Breast epithelium (tissue), 3 donors: ENCODE data around the gene FBXW9.

ENCODE experiments used
- POLR2A ChIP-seq: fragments of 450-650 bp; IDR thresholded peaks from one replicate; pipeline ENCODE4 v1.6.1; 2016; ENCODE audit warnings: antibody characterized with exemption, mild to moderate bottlenecking, moderate library complexity
- POLR2AphosphoS5 ChIP-seq, 3 donors: sonication (generic); formaldehyde crosslinking; IDR thresholded peaks; one replicate each; pipeline ENCODE4 v1.6.1; 2017; ENCODE audit warnings: antibody characterized with exemption in 3 of 3
- TF ChIP-seq, protein P1 (sequence below), 3 donors: fragments of 450-650 bp; IDR thresholded peaks; one replicate each; pipeline ENCODE4 v1.5.1; 2016 to 2017; ENCODE audit warnings: antibody characterized with exemption in 3 of 3, mild to moderate bottlenecking in 3 of 3, moderate library complexity in 3 of 3

DNA sequence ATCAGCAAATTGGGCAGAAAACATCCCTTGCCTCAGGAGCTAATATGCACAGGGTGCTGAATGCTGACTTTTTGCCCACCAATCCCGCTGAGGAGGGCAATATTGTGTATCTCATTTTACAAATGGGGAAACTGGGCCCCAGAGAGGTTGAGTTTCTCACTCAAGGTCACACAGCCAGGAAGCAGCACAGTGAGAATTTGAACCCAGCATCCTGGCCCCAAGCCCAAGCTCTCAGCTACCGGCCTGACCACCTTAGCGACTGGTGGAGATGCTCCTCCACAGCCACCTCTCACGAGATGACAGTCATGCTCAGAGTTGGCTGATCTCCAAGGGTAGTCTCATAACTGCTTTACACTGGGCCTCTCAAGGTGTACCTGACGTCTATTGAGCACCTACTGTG lies 3.5 kb downstream of the FBXW9 start:
- TF ChIP-seq, protein P1, sequence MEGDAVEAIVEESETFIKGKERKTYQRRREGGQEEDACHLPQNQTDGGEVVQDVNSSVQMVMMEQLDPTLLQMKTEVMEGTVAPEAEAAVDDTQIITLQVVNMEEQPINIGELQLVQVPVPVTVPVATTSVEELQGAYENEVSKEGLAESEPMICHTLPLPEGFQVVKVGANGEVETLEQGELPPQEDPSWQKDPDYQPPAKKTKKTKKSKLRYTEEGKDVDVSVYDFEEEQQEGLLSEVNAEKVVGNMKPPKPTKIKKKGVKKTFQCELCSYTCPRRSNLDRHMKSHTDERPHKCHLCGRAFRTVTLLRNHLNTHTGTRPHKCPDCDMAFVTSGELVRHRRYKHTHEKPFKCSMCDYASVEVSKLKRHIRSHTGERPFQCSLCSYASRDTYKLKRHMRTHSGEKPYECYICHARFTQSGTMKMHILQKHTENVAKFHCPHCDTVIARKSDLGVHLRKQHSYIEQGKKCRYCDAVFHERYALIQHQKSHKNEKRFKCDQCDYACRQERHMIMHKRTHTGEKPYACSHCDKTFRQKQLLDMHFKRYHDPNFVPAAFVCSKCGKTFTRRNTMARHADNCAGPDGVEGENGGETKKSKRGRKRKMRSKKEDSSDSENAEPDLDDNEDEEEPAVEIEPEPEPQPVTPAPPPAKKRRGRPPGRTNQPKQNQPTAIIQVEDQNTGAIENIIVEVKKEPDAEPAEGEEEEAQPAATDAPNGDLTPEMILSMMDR (IDR thresholded peaks at IDR 0.05) = no peak
- TF ChIP-seq POLR2A (no peak), POLR2AphosphoS5 (IDR thresholded peaks at IDR 0.05) (no peak)
